Hepatocyte (in vitro differentiated cells): ENCODE data around the gene SP3.

Source experiments
- CTCF ChIP-seq: fragments of 200-600 bp; sonication (generic); IDR thresholded peaks from 2 replicates; pipeline ENCODE4 v1.5.1; 2016; ENCODE audit warnings: antibody characterized with exemption, mild to moderate bottlenecking; ENCODE audit not compliant: poor library complexity
- EZH2 ChIP-seq: fragments of 200-600 bp; sonication (generic); IDR thresholded peaks from 2 replicates; pipeline ENCODE4 v1.6.1; 2016; ENCODE audit warnings: antibody characterized with exemption, mild to moderate bottlenecking, borderline replicate concordance
- EZH2phosphoT487 ChIP-seq: fragments of 200-600 bp; sonication (generic); IDR thresholded peaks from one replicate; pipeline ENCODE4 v1.6.1; 2018; ENCODE audit warnings: antibody characterized with exemption, mild to moderate bottlenecking, low read depth, moderate library complexity; ENCODE audit not compliant: unreplicated experiment, severe bottlenecking

- no peak for TF ChIP-seq EZH2phosphoT487
- no peak for TF ChIP-seq CTCF
- TF ChIP-seq EZH2 = no peak
Observed at GRCh38 chr2:173953047-173953424, 12.1 kb downstream of the SP3 start.
